Stomach (tissue), 19 donors: ENCODE results near the gene OR2B3. TPM values are rescaled to one million over a fixed set of nuclear protein-coding genes. Genes with fewer than 3 reads are reported as not detected.
"Not testable (repeated sequence)": the region's sequence is repeated elsewhere in the genome, so short reads cannot be mapped to it uniquely, and the experiment has no call there.

Experiments
- DNase-seq, 2 donors: peaks; one replicate each; pipeline versions ENCODE4 v3.0.0 to v3.0.0-alpha.2; 2013 to 2019
- H3K27ac ChIP-seq, 5 donors: fragments of 200-600 bp in 4 of 5; sonication (generic) in 4 of 5; one replicate each; pipeline ENCODE4 v1.5.1; 2013 to 2019; ENCODE audit warnings: mild to moderate bottlenecking in 1 of 5, moderate library complexity in 1 of 5
- H3K27me3 ChIP-seq, 3 donors: fragments of 200-600 bp; sonication (generic); one replicate each; pipeline ENCODE4 v1.5.1; 2017 to 2019; ENCODE audit warnings: mixed run types in 1 of 3
- H3K36me3 ChIP-seq, 4 donors: fragments of 200-600 bp; sonication (generic); 1 replicate in 3 of 4; 2 replicates in 1 of 4; pipeline ENCODE4 v1.5.1; 2016 to 2019
- H3K4me1 ChIP-seq, 4 donors: fragments of 200-600 bp; sonication (generic); one replicate each; pipeline ENCODE4 v1.5.1; 2016 to 2019
- H3K4me3 ChIP-seq, 4 donors: fragments of 200-600 bp; sonication (generic) in 3 of 4; one replicate each; pipeline ENCODE4 v1.5.1; 2016 to 2019; ENCODE audit warnings: mild to moderate bottlenecking in 1 of 4
- H3K9me3 ChIP-seq, 4 donors: fragments of 200-600 bp; sonication (generic); one replicate each; pipeline ENCODE4 v1.5.1; 2016 to 2019
- EP300 ChIP-seq: sonication (generic); formaldehyde crosslinking; IDR thresholded peaks from one replicate; pipeline ENCODE4 v1.6.1; 2017; ENCODE audit warnings: antibody characterized with exemption
- POLR2A ChIP-seq, 4 donors: fragments of 450-650 bp; IDR thresholded peaks; one replicate each; pipeline ENCODE4 v1.6.1; 2016; ENCODE audit warnings: antibody characterized with exemption in 4 of 4, control low read depth in 2 of 4, mild to moderate bottlenecking in 1 of 4, moderate library complexity in 1 of 4
- POLR2AphosphoS5 ChIP-seq, 3 donors: sonication (generic); formaldehyde crosslinking; IDR thresholded peaks; one replicate each; pipeline ENCODE4 v1.6.1; 2016; ENCODE audit warnings: antibody characterized with exemption in 3 of 3
- WGBS, 5 donors: extraction: QIAGEN DNeasy Blood & Tissue Kit in 3 of 5; methylation state at CpG; one replicate each; pipeline versions ENCODE4 v1.1.5 to v1.1.7; 2013 to 2018; 5-methylcytosine and 5-hydroxymethylcytosine counted together
- intact Hi-C: fragments of 100-400 bp; cut with DNase I; formaldehyde crosslinking; loops from one replicate; pipeline ENCODE4 v1.15.1; 2023; ENCODE audit warnings: low total_unique reads
- long read RNA-seq, 10 donors: transcript quantifications; one replicate each; lab custom pipeline, GENCODE V29; 2026
- polyA plus RNA-seq, 3 donors: library from polyadenylated mRNA; stranded (reverse); fragments of 200-250 nt; gene quantifications; one replicate each; pipeline ENCODE4 v1.2.3, GENCODE V29; 2013
- total RNA-seq, 5 donors: library from RNA; depleted of rRNA; stranded (reverse); fragments of >200 nt; gene quantifications; one replicate each; pipeline versions ENCODE4 v1.1.0 to v1.2.3, GENCODE V29; 2014 to 2016
- TF ChIP-seq, protein P1 (sequence below), 7 experiments: fragments of 450-650 bp in 4 of 7; fragments of 200-600 bp in 3 of 7; sonication (generic) in 3 of 7; IDR thresholded peaks; one replicate each; pipeline ENCODE4 v1.5.1; 2016 to 2019; ENCODE audit warnings: antibody characterized with exemption in 7 of 7, control low read depth in 2 of 7, mild to moderate bottlenecking in 1 of 7
- donor health status: healthy with polysubstance abuse.
- donor health status: Bipolar disorder and iron deficiency.
- donor health status: healthy.

OR2B3 gene, protein sequence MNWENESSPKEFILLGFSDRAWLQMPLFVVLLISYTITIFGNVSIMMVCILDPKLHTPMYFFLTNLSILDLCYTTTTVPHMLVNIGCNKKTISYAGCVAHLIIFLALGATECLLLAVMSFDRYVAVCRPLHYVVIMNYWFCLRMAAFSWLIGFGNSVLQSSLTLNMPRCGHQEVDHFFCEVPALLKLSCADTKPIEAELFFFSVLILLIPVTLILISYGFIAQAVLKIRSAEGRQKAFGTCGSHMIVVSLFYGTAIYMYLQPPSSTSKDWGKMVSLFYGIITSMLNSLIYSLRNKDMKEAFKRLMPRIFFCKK
- total RNA-seq: not detected
- not detected for polyA plus RNA-seq
- long read RNA-seq, donor 1: 0 reads
- long read RNA-seq, donor 2: 0 reads
- long read RNA-seq, donor 3: 0 reads
- long read RNA-seq, donor 4: 0 reads
- long read RNA-seq, donor 5: 0 reads
- long read RNA-seq, donor 6: 0 reads
- long read RNA-seq, donor 7: 0 reads
- long read RNA-seq, donor 8: 0 reads
- long read RNA-seq, donor 9: 0 reads
- long read RNA-seq, donor 10: 0 reads

DNA sequence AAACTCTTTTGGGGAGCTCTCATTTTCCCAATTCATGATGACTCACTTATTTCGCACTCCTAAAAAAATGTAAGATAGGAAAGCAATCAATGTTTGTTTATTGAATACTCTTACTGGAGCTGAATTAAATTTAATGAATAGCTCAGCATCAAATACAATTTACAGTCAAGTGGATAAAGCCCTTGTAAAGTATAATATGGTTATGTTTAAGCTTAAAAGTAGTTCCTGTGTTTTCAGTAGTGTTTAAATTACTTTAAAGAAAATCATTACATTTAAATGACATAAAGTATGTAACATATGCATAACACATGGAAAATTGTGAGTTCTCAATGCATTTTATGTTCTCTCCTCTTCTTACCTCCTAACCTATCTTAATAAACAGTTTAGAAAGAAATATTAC is at the start of gene OR2B3:
Gene OR2B3, minus strand, starts transcription at position 101 of the 400 bp plus-strand sequence. Its CDS starts 65 bp downstream, at position 36.
- 41 to 88% (median 78%) methylated on average over 1 of the region's 1 CpG for WGBS, 5 donors
- H3K4me1 ChIP-seq: no peaks in the 10 kb centered on the region
- H3K9me3 ChIP-seq: peaks cover 0 to 2% (median 0%) of the 10 kb centered on the region in 4 donors
- H3K4me3 ChIP-seq: no peak within 1 kb of the TSS
- no peak for DNase-seq
- H3K27ac ChIP-seq: no peak within 1 kb of the TSS
- intact Hi-C loops: no loop called here
- TF ChIP-seq POLR2AphosphoS5 (IDR thresholded peaks at IDR 0.05) (no peak), POLR2A (IDR thresholded peaks at IDR 0.05) (no peak), EP300 (no peak)
- TF ChIP-seq, protein P1, sequence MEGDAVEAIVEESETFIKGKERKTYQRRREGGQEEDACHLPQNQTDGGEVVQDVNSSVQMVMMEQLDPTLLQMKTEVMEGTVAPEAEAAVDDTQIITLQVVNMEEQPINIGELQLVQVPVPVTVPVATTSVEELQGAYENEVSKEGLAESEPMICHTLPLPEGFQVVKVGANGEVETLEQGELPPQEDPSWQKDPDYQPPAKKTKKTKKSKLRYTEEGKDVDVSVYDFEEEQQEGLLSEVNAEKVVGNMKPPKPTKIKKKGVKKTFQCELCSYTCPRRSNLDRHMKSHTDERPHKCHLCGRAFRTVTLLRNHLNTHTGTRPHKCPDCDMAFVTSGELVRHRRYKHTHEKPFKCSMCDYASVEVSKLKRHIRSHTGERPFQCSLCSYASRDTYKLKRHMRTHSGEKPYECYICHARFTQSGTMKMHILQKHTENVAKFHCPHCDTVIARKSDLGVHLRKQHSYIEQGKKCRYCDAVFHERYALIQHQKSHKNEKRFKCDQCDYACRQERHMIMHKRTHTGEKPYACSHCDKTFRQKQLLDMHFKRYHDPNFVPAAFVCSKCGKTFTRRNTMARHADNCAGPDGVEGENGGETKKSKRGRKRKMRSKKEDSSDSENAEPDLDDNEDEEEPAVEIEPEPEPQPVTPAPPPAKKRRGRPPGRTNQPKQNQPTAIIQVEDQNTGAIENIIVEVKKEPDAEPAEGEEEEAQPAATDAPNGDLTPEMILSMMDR (IDR thresholded peaks at IDR 0.05): no peak
- peaks cover 0 to 2% (median 0%) of the 10 kb centered on the region in 3 donors for H3K27me3 ChIP-seq
- H3K36me3 ChIP-seq: no peaks in the 10 kb centered on the region

DNA sequence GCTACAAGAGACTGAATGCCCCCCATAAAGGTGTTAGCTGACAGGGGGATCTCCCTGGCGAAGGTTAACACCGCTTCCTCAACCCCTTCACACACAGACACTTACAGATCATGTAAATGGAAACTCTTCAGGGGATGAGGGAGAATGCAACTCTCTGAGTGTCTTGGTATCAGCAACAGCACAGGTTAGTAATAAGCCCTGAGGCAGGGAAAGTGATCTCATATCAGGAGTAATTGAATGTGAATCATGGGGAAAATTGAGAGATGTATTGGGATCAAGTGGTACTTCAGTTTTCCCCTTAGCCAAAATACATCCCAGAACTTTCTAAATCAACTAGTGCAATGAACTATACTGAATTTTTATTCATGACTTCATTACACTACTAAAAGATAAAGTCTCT is 44.6 kb upstream of the OR2B3 start:
- TF ChIP-seq EP300: no peak
- TF ChIP-seq, protein P1 (IDR thresholded peaks at IDR 0.05): no peak
- TF ChIP-seq POLR2AphosphoS5 (IDR thresholded peaks at IDR 0.05): no peak
- TF ChIP-seq POLR2A (IDR thresholded peaks at IDR 0.05): no peak

DNA sequence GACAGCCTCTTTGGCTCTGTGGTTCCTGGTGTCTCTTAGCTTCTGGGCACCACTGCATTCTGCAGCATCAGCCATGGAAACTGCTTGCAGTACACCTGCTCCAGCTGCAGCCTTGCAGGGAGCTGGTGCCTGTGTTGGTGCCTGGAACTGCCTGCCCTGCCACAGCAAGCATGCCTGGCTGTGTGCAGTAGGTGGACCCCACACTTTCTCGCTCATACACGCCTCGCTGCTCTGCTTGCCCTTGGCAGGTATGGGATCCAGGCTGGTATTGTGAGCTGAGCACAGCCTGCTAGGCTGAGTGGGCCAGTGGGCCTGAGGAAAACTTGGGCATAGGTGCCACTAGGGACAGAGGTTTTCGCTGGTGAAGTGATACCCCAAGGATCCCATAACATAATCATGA is 43.5 kb upstream of the OR2B3 start:
- Histone ChIP-seq H3K36me3 (no peaks in the 10 kb centered on the region), H3K4me1 (no peaks in the 10 kb centered on the region), H3K9me3 (no peaks in the 10 kb centered on the region), H3K27ac (no peak overlapping the region), H3K4me3 (no peak overlapping the region), H3K27me3 (peaks cover 0 to 10% (median 0%) of the 10 kb centered on the region in 3 donors)
- no peak for DNase-seq
- 76 to 90% (median 77%) methylated on average over 4 of the region's 4 CpGs for WGBS, 5 donors
- intact Hi-C loops: no loop called here
- TF ChIP-seq, protein P1 (IDR thresholded peaks at IDR 0.05): no peak
- TF ChIP-seq EP300: no peak
- no peak for TF ChIP-seq POLR2AphosphoS5 (IDR thresholded peaks at IDR 0.05)
- TF ChIP-seq POLR2A (IDR thresholded peaks at IDR 0.05): no peak

More for the DNA sequence above, 44.6 kb upstream of the OR2B3 start:
- intact Hi-C loops: no loop called here
- no peak for DNase-seq
- Histone ChIP-seq H3K27me3 (peaks cover 0 to 10% (median 0%) of the 10 kb centered on the region in 3 donors), H3K9me3 (no peaks in the 10 kb centered on the region), H3K4me3 (no peak overlapping the region), H3K36me3 (no peaks in the 10 kb centered on the region), H3K4me1 (no peaks in the 10 kb centered on the region), H3K27ac (no peak overlapping the region)
- 60 to 78% (median 65%) methylated on average over 2 of the region's 2 CpGs for WGBS, 5 donors

DNA sequence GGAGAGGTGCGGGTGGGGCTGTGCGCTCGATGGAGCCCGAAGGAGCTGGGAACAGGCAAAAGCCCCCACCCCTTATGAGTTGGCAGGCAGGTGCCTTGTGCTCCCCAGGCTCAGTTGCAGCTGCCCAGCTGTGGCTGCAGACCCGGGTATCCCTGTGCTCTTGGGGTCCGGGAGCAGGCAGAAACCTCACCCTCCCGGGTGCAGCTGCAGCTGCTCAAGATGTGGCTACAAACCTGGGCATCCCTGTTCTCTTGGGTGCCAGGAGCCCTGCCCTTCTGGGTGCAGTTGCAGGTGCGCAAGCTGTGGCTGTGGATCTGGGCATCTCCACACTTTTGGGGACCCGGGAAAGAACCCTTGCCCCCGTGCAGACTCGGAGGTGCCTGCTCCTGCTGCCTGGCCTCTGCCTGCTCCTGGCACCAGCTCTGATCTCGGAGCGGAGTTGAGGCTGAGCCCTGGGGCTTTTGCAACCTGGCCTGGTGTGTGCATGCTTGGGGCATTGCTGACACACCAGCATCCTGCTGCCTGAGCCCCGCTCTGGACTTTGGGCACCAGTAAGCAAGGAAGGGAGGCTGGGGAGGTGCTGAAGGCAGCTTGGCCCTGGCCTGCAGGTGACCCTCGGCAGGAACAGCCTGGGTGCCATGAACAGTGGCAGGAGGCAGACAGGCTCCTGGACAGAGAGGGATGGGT is 42.4 kb upstream of the OR2B3 start:
- 71 to 84% (median 79%) methylated on average over 13 to 15 of the region's 15 CpGs for WGBS, 5 donors

DNA sequence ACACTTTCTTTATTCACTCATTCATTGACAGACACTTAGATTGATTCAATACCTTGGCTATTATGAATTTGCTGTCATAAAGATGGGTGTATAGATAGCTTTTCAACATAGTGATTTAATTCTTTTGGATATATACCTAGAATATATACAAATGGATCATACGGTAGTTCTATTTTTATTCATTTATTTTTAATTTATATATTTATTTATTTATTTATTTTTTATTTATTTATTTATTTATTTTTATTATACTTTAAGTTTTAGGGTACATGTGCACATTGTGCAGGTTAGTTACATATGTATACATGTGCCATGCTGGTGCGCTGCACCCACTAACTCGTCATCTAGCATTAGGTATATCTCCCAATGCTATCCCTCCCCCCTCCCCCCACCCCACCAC is 27.9 kb upstream of the OR2B3 start:
- WGBS, 5 donors: 93 to 98% (median 96%) methylated on average over 1 to 2 of the region's 3 CpGs
- H3K4me1 ChIP-seq, H3K27ac ChIP-seq, H3K4me3 ChIP-seq, DNase-seq, H3K27me3 ChIP-seq, H3K36me3 ChIP-seq, intact Hi-C loops, H3K9me3 ChIP-seq: not testable (repeated sequence)

More for the DNA sequence above, 42.4 kb upstream of the OR2B3 start:
- intact Hi-C loops: no loop called here
- H3K4me1 ChIP-seq: no peaks in the 10 kb centered on the region
- no peak overlapping the region for H3K27ac ChIP-seq
- no peaks in the 10 kb centered on the region for H3K36me3 ChIP-seq
- H3K27me3 ChIP-seq: peaks cover 0 to 10% (median 0%) of the 10 kb centered on the region in 3 donors
- H3K9me3 ChIP-seq: no peaks in the 10 kb centered on the region
- H3K4me3 ChIP-seq: no peak overlapping the region
- TF ChIP-seq POLR2A (IDR thresholded peaks at IDR 0.05) (no peak), POLR2AphosphoS5 (IDR thresholded peaks at IDR 0.05) (no peak), EP300 (no peak)
- TF ChIP-seq, protein P1 (IDR thresholded peaks at IDR 0.05): no peak
- no peak for DNase-seq
